GM23248 (cell line): ENCODE results near the gene CLEC16A. TPM values are rescaled to one million over a fixed set of nuclear protein-coding genes. Genes with fewer than 3 reads are reported as not detected.

Experiments
- DNase-seq: peaks from one replicate; pipeline ENCODE4 v3.0.0-alpha.2; 2015
- H2AFZ ChIP-seq: fragments of 200-600 bp; sonication (generic); 2 replicates; pipeline ENCODE4 v1.6.1; 2016; ENCODE audit warnings: antibody characterized with exemption
- H3F3A ChIP-seq: fragments of 200-600 bp; sonication (generic); 2 replicates; pipeline ENCODE4 v1.6.1; 2016; ENCODE audit warnings: mild to moderate bottlenecking, antibody characterized with exemption, mixed run types; ENCODE audit not compliant: insufficient read depth
- H3K27ac ChIP-seq: fragments of 200-600 bp; sonication (generic); 2 replicates; pipeline ENCODE4 v1.5.1; 2016; ENCODE audit warnings: mild to moderate bottlenecking
- H3K27me3 ChIP-seq: fragments of 200-600 bp; sonication (generic); replicated peaks from 2 replicates; pipeline ENCODE4 v1.6.1; 2016; ENCODE audit warnings: mild to moderate bottlenecking; ENCODE audit not compliant: insufficient read depth
- H3K36me3 ChIP-seq: fragments of 200-600 bp; sonication (generic); 2 replicates; pipeline ENCODE4 v1.6.1; 2016; ENCODE audit warnings: low read depth, mild to moderate bottlenecking
- H3K4me1 ChIP-seq: fragments of 200-600 bp; sonication (generic); 2 replicates; pipeline ENCODE4 v1.6.1; 2016; ENCODE audit warnings: mild to moderate bottlenecking; ENCODE audit not compliant: insufficient read depth
- H3K4me2 ChIP-seq: fragments of 200-600 bp; sonication (generic); one replicate; pipeline ENCODE4 v1.6.1; 2016; ENCODE audit warnings: mild to moderate bottlenecking; ENCODE audit not compliant: unreplicated experiment
- H3K4me3 ChIP-seq: fragments of 200-600 bp; sonication (generic); 2 replicates; pipeline ENCODE4 v1.5.1; 2016; ENCODE audit warnings: mild to moderate bottlenecking
- H3K79me2 ChIP-seq: fragments of 200-600 bp; sonication (generic); 2 replicates; pipeline ENCODE4 v1.6.1; 2016; ENCODE audit warnings: mild to moderate bottlenecking; ENCODE audit not compliant: insufficient read depth
- H3K9ac ChIP-seq: fragments of 200-600 bp; sonication (generic); 2 replicates; pipeline ENCODE4 v1.6.1; 2016; ENCODE audit warnings: mild to moderate bottlenecking
- H3K9me2 ChIP-seq: fragments of 200-600 bp; sonication (generic); 2 replicates; pipeline ENCODE4 v1.6.1; 2016; ENCODE audit warnings: mixed run types, mild to moderate bottlenecking, moderate library complexity; ENCODE audit not compliant: insufficient read depth
- H3K9me3 ChIP-seq: fragments of 200-600 bp; sonication (generic); one replicate; pipeline ENCODE4 v1.6.1; 2017; ENCODE audit warnings: low read depth
- H4K20me1 ChIP-seq: fragments of 200-600 bp; sonication (generic); 2 replicates; pipeline ENCODE4 v1.6.0; 2016; ENCODE audit not compliant: insufficient read depth
- EZH2 ChIP-seq: fragments of 200-600 bp; sonication (generic); IDR thresholded peaks from 2 replicates; pipeline ENCODE4 v1.6.1; 2018; ENCODE audit warnings: antibody characterized with exemption, mild to moderate bottlenecking; ENCODE audit not compliant: insufficient read depth, poor library complexity, severe bottlenecking
- EZH2phosphoT487 ChIP-seq: fragments of 200-600 bp; sonication (generic); IDR thresholded peaks from 2 replicates; pipeline ENCODE4 v1.6.1; 2018; ENCODE audit warnings: antibody characterized with exemption, moderate library complexity, mild to moderate bottlenecking, low read depth; ENCODE audit not compliant: insufficient read depth
- WGBS, 2 experiments: methylation state at CpG; one replicate each; pipeline ENCODE4 v1.1.6; 2015 to 2017; ENCODE audit warnings: low lambda C conversion rate in 2 of 2, low coverage in 1 of 2; ENCODE audit errors: missing lambda C conversion rate in 2 of 2; 5-methylcytosine and 5-hydroxymethylcytosine counted together
- in situ Hi-C: fragments of 300-500 bp; cut with MboI; formaldehyde crosslinking; loops from 2 replicates; pipeline ENCODE4 v1.15.0; 2020
- polyA plus RNA-seq: library from polyadenylated mRNA; unstranded; fragments of >200 nt; fragmentation: Nextera tagmentation; extraction: Ambion mirVana; gene quantifications from 2 replicates; pipeline ENCODE4 v1.2.1, GENCODE V29; 2016
- total RNA-seq: library from RNA; depleted of rRNA; stranded (reverse); fragments of >200 nt; shearing (Covaris generic); gene quantifications from 2 replicates; pipeline ENCODE4 v1.2.3, GENCODE V29; 2014

The CLEC16A gene
- total and polyA plus RNA-seq, 2 experiments from 2014 or later, result 13.2 to 21.4 TPM

GRCh38 chr16:11097094-11097786, 152.9 kb downstream of the CLEC16A start:
- in situ Hi-C loops, result no loop called here

GRCh38 chr16:11097787-11098167, 153.4 kb downstream of the CLEC16A start:
- in situ Hi-C loops, result no loop called here
- TF ChIP-seq EZH2phosphoT487 (no peak), EZH2 (no peak)
- no peak for DNase-seq

More at GRCh38 chr16:11097094-11097786, 152.9 kb downstream of the CLEC16A start:
- Histone ChIP-seq H3K79me2 (no peaks in the 10 kb centered on the region), H3F3A (peaks cover 19% of the 10 kb centered on the region; the same call in 1 of the 2 replicates), H2AFZ (no peak overlapping the region), H3K9me3 (no peaks in the 10 kb centered on the region), H3K27me3 (no peaks in the 10 kb centered on the region), H3K9ac (no peak overlapping the region), H3K4me2 (no peak overlapping the region), H3K4me3 (no peak overlapping the region), H4K20me1 (no peaks in the 10 kb centered on the region), H3K4me1 (peaks cover 12% of the 10 kb centered on the region), H3K9me2 (no peaks in the 10 kb centered on the region), H3K27ac (no peak overlapping the region), H3K36me3 (no peaks in the 10 kb centered on the region)
- 78 to 85% methylated on average over 8 of the region's 8 CpGs for WGBS, 2 experiments
- DNase-seq, result no peak
- no peak for TF ChIP-seq EZH2phosphoT487

GRCh38 chr16:11098601-11099390, 154.4 kb downstream of the CLEC16A start:
- Histone ChIP-seq H3K4me2 (no peak overlapping the region), H3K4me1 (peaks cover 12% of the 10 kb centered on the region), H3K27ac (no peak overlapping the region), H3K9ac (no peak overlapping the region), H3K36me3 (no peaks in the 10 kb centered on the region), H3K79me2 (no peaks in the 10 kb centered on the region), H3K9me3 (no peaks in the 10 kb centered on the region), H3K9me2 (no peaks in the 10 kb centered on the region), H4K20me1 (no peaks in the 10 kb centered on the region), H2AFZ (no peak overlapping the region), H3F3A (peaks cover 19% of the 10 kb centered on the region; the same call in 1 of the 2 replicates), H3K27me3 (no peaks in the 10 kb centered on the region), H3K4me3 (no peak overlapping the region)
- in situ Hi-C loops, result no loop called here
- WGBS, 2 experiments, result 95 to 97% methylated on average over 17 of the region's 17 CpGs
- TF ChIP-seq EZH2 (no peak), EZH2phosphoT487 (no peak)
- DNase-seq, result no peak

More at GRCh38 chr16:11097787-11098167, 153.4 kb downstream of the CLEC16A start:
- Histone ChIP-seq H3K9me2 (no peaks in the 10 kb centered on the region), H3K4me1 (peaks cover 12% of the 10 kb centered on the region), H3K9ac (no peak overlapping the region), H3K79me2 (no peaks in the 10 kb centered on the region), H4K20me1 (no peaks in the 10 kb centered on the region), H3K9me3 (no peaks in the 10 kb centered on the region), H3F3A (peaks cover 19% of the 10 kb centered on the region; the same call in 1 of the 2 replicates), H3K4me3 (no peak overlapping the region), H3K36me3 (no peaks in the 10 kb centered on the region), H3K27ac (no peak overlapping the region), H2AFZ (no peak overlapping the region), H3K4me2 (no peak overlapping the region), H3K27me3 (no peaks in the 10 kb centered on the region)
- WGBS, 2 experiments, result 96 to 98% methylated on average over 6 of the region's 6 CpGs

GRCh38 chr16:11099672-11100205, 155.4 kb downstream of the CLEC16A start:
- H3K27me3 ChIP-seq, result no peaks in the 10 kb centered on the region
- H4K20me1 ChIP-seq, result no peaks in the 10 kb centered on the region
- peaks cover 20% of the 10 kb centered on the region for H3K4me1 ChIP-seq
- peak overlapping the region; percentile 26 for H3K27ac ChIP-seq
- no peaks in the 10 kb centered on the region for H3K9me2 ChIP-seq
- TF ChIP-seq EZH2, result no peak
- no peak for TF ChIP-seq EZH2phosphoT487
- peak overlapping the region; percentile 24 for H3K4me2 ChIP-seq
- H3K4me3 ChIP-seq, result no peak overlapping the region
- no peak for DNase-seq
- H3K9me3 ChIP-seq, result no peaks in the 10 kb centered on the region
- in situ Hi-C loops, result no loop called here
- H3K36me3 ChIP-seq, result no peaks in the 10 kb centered on the region
- H3F3A ChIP-seq, result peaks cover 28% of the 10 kb centered on the region; the same call in 1 of the 2 replicates
- WGBS, 2 experiments, result 74 to 80% methylated on average over 7 of the region's 7 CpGs
- H2AFZ ChIP-seq, result no peak overlapping the region
- no peaks in the 10 kb centered on the region for H3K79me2 ChIP-seq
- H3K9ac ChIP-seq, result no peak overlapping the region; the same call in 1 of the 2 replicates
